Right lobe of liver (tissue), 4 donors: ENCODE results near the gene LINC00237.

Experiments
- CTCF ChIP-seq, 4 donors: fragments of 200-600 bp in 3 of 4; fragments of 450-650 bp in 1 of 4; IDR thresholded peaks; one replicate each; pipeline versions ENCODE4 v1.5.1 to v1.8.0; 2016 to 2022; ENCODE audit warnings: antibody characterized with exemption in 4 of 4, mild to moderate bottlenecking in 2 of 4
- POLR2A ChIP-seq: fragments of 450-650 bp; IDR thresholded peaks from one replicate; pipeline ENCODE4 v1.6.1; 2017; ENCODE audit warnings: antibody characterized with exemption, mild to moderate bottlenecking
- donor health status: DM: no; HTN: no; CAD: no.
- donor health status: DM: no; HTN: no; CAD: no.
- donor health status: DM: no; HTN: yes; CAD: no.

GRCh38 chr20:21082584-21082983 lies 23.6 kb downstream of the LINC00237 start:
- TF ChIP-seq CTCF (IDR thresholded peaks at IDR 0.05), result no peak
- TF ChIP-seq POLR2A, result no peak
